Activated CD8-positive, alpha-beta memory T cell treated with anti-CD3 and anti-CD28 coated beads, Interleukin-2, amount 50 U/mL, for 48 hours (primary cell): ENCODE measurements around the gene FER1L5.

Experiments
- DNase-seq: peaks from one replicate; pipeline ENCODE4 v3.0.0-alpha.2; 2020

Gene FER1L5

DNA sequence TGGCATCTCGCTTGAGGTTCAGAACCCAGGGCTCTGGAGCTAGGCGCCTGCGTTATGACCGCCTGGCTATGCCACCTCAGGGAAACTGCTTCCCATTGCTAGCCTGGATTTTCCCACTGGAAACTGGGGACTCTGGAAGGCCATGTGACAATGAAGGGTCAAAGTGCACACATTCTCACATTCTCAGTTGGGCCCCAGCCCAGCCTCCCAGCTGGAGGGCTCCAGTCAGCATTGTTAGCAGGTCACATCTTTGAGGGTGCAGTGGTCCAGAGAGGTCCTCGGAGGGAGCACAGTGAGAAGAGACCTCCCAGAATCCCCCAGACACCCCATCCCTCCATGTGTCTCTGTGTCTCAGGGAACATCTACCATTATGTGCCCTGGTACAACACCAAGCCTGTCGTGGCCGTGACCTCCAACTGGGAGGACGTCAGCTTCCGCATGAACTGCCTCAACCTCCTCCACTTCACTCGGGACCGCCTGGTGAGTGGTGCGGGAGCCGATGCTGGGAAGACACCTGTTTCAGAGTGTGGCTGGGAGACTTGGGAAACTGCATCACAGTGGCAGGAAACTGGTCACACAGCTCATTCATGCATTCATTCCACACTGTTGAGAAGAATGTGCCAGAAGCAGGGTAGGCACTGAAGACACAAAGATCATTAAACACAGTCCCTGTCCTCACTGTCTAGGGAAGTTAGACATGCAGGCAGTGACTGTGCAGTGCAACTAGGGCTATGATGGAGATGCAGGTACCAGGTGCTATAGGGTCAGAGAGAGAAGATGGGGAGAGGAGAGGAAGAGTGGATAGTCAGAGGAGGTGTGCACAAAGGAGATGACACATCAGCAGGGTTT lies 41.6 kb downstream of the FER1L5 start:
- DNase-seq: no peak

DNA sequence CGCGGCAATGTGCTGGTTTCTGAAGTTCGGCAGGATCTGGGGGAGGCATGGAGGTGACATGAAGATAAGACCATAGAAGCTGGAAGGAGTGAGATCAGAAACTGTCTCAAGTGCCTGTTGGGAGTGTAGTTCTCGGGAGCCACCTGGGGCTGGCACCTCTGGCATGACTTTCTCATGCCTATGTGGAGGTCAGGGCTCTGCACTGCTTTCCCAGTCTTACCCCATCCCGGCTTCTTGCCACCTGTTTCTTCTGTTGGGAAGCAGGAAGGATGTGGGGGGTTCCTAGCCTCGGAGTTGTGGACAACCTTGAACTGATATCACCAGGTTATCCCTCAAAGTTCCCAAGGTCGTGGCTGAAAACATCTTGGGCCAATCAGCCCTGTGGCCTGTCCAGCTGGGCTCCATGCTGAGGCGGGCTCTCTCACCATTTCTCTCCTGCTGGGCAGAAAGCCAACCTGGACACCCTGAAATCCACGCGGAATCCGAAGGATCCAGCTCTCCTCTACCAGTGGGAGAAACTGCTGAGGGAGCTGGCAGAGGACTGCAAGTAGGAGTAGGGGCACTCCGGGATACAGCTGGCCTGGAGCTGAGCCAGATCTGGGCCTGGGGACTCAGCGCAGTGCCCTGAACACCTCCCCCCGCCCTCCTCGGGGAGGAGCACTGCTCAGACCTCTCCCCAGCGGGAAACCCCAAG lies 42.5 kb downstream of the FER1L5 start:
- DNase-seq: no peak

DNA sequence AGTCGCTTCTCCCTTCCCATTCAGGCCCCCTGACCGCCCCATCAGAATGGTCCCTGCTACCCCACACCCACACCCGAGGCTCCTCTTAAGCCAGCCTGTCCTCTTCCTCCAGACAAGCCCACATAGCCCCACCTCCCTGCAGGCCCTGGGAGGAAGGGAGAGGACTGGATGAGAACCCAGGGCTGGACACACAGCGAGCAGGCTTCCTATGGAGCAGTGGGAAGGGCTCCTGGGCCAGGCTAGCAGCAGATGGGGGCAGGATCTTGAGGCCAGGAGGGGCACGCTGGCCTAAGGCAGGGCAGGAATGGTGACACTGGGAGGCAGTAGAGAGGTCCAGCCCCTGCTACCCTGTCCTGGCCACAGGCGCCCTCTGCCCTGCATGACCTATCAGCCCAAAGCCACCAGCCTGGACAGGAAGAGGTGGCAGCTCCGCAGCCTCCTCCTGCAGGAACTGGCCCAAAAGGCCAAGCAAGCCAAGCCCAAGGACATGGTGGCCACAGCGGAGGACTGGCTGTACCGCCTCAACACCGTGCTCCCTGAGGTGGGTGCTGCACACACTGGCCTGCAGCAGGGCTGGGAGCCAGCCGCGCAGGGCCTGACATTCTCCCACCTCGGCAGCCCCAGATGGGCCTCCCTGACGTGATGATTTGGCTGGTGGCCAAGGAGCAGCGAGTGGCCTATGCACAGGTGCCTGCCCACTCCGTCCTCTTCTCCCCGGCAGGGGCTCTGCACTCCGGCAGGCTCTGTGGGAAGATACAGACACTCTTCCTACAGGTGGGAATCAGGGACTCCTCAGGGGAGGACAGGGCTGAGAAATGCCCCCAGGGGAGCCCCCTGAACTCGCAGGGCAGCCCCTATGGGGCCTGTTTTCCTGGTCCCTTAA lies 43.3 kb downstream of the FER1L5 start:
- no peak for DNase-seq

DNA sequence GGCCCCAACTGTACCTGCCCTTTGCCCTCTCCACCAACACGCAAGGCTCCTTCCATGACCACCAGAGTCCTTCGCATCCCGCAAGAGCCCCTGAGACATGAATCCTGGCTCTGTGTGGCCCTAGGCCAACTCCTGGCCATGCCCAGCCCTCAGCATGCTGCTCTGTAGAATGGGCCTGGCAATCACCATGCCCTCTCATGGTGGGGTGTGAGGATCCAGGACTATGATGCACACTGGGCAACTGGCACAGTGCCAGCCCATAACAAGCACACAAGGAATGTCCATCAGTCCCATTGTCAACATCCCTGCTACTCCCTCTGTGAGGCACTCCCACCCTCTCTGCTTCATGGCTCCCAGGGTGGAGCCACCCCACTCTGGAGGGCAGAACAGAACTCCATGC lies 44.7 kb downstream of the FER1L5 start:
- DNase-seq: no peak

DNA sequence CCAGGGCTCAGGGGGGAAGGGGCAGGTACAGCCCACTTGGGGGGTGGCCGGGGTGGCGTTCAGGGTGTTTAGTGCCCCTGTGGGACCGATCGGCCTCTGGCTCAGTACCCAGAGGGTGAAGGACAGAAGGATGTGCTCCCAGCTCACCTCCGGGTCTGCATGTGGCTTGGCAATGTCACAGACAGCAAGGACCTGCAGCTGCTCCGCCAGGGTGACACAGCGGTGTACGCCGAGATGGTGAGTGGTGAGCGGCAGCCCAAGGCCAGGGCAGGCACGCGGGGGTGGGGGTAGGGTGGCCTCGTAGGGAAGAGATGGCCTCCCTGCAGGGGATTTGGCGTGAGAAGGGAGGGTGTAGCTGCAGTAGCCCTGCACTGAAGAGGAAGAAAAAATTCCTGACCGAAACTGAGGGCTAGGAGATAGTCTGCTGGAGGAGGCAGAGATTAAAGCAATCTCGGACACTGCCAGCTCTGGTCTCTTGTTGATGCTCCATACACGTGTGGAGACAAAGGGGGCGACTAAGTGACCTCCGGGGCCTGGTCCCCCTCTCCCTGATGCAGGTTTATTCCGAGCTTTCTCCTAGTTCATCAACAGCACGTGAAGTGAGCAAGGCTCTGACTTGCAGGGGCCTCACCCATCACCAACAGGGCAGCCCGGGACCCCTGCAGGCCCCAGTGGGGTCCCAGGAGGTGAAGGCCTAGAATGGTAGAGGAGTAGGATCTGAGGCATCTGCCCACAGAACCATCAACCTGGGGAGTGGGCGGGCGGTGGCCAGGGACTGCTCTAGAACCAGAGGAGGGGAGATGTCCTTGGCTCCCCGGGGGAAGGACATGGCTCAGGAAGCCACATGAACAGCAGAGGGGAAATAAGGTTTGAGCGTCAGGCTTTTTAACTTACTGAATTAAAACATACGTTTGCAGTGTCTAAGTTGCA lies 45.4 kb downstream of the FER1L5 start:
- DNase-seq: no peak

DNA sequence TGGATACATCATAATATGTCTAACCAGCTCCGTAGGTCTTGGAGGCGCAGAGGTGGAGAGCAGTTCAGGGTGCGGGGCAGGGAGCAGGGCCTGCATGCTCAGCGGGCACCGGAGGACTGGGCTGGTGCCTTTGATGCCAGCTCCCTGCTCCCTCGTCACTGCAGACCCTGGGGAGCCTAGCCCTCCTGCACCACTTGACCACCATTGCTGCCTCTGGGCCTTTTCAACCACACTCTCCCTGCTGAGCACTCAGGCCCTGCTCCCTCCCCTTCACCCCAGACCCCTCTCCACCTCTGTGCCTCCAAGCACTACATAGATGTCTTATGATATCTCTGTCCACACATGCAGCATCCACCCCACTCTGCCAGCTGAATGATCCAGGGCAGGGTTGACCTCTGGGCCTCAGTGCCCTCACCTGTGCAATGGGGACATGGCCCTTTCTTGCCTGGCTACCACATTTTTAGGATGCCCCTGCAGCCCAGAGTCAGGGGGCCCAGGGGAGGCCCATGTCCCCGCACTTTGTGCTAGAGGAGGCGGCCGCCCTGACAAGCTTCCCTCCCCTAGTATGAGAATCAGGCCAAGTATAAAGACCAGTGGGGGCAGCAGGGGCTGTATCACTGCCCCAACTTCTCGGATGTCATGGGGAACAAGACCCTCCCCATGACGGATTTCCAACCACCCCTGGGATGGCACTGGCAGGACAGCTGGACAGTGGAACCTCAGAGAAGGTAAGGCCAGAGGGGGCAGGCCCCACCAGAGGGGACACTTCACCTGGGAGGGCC lies 46.3 kb downstream of the FER1L5 start:
- DNase-seq: no peak

DNA sequence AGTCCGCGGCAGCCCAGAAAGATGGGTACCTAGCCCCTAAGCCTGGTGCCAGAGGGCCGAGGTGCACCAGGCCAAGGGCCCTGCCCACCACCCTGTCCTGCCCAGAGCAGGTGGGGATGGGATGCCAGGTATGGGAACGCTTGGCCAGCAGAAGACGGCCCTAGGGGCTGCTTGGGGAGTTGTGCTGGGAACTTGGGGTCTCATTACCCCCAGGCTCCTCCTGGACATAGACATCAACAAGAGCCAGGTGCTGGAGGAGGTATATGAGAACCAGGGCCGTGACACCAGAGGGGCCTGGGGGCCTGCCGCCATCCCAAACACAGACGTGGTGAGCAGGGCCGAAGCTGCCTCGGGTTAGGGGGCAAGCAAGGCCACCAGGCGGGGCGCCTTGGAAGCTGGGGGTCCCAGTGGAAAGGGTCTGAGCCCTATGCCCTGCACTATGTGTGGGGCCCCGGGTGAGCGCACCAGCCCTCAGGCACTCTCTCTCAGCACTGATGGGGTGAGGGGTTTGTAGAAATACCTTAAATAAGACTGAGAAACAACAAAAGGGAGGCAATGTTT lies 46.9 kb downstream of the FER1L5 start:
- DNase-seq: no peak

DNA sequence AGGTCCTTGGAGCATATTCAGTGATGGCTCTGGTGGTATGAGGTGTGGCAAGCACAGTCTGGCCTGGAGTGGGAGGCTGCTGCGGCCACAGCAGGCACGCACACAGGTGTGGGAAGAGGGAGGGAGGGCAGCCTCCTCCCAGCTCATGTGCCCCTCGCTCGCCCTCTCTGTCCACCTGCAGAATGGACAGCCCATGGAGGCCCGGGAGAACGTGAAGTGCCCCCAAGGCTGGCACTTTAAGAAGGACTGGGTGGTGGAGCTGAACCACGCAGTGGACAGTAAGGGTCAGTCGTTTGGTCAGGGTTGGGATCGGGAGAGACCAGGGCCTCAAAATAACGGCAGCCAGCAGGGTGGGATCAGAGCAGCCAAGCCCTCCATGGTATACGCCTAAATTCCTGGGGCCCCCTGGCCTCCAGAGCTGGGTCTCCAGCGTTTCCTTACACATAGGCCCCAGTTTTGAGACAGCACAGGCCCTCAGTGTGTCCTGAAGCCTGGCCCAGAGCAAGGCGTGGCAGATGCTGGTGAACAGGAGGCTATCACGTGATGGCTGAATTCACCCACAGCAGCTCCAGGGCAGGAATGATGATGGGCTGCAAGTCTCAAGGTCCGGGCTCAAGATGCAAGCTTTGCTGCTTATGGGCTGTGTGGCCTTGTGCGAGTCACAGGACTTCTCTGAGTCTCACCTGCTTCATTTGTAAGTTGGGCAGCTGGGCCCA lies 47.9 kb downstream of the FER1L5 start:
- DNase-seq: no peak

DNA sequence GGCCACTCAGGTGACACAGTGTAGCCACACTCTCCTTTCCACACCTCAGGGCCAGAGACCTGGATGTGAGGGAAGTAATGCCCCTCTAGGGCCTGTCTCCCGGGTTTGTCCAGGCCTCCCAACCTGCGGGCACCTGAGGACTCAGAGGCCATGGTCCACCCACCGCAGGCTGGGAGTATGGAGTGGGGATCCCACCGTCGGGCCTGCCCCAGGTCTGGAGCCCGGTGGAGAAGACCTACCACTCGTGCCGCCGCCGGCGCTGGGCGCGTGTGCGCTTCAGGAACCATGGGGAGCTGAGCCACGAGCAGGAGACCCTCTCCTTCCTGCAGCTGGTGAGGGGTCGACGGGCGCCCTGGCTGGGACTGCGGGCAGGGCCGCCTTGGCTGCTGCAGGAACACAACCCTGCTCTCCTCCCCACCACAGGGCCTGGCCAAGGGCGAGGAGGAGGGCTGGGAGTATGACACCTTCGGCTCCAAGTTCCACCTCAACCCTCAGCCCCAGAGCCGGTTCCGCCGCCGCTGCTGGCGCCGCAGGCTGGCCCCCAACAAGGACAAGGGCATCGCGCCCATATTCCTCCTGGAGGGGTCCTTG lies 48.6 kb downstream of the FER1L5 start:
- no peak for DNase-seq

DNA sequence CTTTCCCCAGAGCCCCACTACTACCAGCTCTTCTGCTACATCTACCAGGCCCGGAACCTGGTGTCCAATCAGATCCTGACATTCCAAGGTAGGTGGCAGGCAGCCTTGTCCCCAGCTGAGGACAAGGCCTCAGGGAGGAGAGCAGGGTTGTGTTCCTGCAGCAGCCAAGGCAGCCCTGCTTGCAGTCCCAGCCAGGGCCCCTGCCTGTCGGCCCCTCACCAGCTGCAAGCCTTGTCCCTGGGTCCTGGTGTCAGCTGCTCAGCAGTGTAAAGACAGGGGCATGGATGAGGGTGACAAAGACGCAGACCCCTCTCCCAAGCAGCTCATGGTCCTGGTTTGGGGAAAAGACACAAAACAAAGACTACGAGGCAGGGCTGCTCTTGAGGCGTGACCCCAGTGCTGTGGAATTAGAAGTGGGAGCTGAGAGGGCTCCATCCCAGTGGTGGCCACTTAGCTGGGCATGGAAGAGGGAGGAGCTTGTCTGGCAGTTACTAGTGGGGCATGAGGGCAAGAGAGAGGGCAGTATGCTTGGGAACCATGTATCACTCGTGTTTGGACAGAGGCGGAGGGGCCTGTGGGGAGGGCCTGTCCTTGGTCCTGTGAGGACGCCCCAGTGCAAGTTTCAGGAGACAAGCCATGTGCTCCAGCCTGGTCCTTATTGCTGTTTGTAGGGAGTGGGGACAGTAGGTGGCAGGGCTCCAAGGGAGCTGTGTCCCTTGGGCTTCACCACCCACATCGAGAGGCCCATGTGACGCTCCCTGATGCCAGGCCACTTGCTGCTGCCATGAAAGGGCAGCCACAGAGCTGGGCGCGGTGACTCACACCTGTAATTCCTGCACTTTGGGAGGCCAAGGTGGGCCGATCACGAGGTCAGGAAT lies 49.8 kb downstream of the FER1L5 start:
- no peak for DNase-seq

DNA sequence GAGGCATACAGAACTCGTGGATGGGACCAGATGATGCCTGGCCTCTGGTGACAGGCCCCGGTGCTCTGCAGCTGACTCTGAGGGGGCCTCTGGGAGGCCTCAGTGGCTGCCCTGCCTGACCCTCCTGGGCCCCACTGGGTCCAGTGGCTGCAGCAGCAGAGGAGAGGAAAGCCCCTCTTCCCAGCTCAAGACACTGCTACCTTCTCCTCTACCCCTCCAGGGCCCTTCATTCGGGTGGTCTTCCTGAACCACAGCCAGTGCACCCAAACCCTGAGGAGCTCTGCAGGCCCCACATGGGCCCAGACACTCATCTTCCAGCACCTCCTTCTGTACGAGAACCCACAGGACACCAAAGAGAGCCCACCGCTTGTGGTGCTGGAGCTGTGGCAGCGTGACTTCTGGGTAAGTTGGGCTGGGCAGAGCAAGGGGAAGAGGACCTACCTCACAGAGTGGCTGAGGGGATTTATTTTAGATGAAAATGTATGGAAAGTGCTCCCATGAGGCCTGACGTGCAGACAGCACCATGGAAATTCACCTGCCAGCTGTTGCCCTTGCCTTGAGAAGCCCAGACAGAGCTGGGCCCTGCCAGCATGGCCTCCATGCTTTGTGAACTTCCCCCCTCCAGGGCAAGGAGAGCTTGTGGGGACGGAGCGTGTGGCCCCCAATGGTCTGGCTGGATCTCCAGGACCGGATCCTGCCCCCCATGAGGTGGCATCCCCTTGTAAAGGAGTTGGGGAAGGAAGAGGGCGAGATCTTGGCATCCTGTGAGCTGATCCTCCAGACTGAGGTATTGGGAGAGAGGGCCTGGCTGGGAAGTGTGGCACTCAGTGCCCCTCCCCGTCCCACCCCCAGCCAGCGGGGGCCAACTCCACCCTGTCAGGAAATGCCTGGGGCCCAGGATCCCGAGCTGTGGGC lies 51.0 kb downstream of the FER1L5 start:
- DNase-seq: no peak

DNA sequence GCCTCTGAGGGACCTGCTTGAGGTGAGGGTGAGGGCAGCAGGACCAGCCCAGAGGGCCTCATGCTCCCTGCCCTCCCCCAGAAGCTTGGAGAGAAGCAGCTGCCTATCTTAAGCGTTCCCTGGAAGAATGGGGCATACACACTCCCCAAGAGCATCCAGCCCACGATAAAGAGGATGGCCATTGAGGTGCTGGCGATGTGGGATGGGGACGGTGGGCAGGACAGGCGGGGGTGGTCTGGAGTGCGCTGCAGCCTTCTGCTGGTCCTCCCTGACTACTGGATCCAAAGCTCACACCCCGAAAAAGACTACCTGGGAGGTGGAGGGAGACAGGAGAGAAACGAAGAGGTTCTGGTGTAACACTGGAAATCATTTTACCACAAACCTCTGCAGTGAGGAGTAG lies 51.7 kb downstream of the FER1L5 start:
- no peak for DNase-seq

DNA sequence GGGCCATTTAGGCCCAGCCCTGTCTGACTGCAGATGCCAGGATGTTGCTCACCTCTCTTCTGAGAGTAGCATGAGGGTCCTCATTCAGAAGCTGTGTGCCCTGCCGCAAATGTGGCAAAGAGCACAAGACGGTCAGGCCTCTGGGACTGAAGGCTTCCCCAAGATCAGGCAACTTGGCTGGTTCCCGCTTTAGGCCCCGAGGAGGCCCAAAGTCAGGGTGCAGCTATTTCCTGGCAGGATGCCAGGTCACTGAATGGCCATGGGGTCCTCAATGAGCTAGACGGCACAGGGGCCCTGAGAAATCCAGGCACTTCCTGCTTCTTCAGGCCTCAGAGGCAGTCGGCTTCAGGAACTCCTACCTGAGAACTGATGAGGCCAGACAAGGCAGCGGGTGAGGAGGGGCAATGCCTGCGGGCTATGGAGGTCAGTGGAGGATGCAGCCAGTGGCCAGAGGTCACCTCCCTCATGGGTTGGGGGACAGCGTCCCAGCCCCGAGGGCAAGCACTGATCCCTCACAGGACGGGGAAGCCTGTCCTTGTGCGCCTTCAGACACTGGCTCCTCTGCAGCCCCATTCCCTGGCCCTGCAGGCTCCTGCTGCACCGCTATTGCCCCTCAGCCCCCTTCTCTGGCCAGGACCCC lies 52.4 kb downstream of the FER1L5 start:
- DNase-seq: no peak

DNA sequence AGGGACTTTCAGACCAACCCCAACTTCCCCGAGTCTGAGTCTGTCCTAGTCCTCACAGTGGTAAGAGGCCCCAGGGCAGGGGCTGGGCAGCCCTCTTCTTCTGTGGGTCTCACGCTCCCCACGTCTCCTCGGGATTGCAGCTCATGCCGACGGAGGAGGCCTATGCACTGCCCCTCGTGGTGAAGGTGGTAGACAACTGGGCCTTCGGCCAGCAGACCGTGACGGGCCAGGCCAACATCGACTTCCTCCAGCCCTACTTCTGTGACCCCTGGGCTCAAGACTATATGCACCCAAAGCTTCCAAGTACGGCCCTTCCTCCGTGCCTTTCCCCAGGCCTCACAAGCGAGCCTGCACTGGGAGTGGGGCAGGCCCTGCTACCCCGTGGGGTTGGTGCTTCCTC lies 53.0 kb downstream of the FER1L5 start:
- DNase-seq: no peak

DNA sequence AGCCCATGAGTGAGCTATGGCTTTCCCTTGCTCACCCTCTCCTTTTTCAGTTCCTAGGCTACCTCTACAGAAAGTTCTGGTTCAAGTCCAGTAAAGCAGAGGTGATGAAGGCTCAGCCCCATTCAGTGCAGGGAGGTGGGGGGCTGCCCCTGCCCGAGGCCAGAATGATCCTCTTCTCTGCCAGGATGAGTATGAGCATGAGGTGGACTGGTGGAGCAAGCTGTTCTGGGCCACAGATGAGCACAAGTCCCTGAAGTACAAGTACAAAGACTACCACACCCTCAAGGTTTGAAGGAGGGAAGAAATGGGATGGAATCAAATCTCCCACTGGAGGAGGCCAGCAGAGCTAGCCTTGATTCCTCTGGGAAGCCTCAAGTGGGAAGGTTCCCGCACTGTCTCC lies 54.9 kb downstream of the FER1L5 start:
- no peak for DNase-seq

DNA sequence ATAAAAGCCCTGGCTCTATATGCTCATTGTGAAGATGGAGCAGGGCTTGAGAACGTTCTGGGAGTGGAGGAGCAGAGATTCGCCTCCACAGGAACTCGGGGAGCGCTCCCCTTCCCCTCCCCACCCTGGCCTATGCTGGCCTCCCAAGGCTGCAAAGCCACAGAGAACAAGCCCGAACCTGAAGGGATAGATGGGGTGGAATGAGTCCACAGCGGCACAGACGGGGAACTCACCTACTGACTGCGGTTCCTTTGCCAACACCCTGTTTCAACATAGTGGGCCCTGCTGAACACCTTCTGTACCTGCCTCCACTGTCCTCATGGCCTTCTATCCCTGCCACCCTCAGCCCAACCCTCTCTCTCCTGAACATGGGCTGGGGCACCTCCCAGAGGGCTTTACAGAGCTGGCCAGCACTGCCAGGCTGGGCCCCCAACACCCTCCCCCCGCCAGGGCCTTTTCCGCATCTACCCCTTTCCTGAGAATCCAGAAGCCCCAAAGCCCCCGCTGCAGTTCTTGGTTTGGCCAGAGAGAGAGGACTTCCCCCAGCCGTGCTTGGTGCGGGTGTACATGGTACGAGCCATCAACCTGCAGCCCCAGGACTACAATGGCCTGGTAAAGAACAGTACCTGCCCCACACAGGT lies 55.8 kb downstream of the FER1L5 start:
- DNase-seq: no peak

DNA sequence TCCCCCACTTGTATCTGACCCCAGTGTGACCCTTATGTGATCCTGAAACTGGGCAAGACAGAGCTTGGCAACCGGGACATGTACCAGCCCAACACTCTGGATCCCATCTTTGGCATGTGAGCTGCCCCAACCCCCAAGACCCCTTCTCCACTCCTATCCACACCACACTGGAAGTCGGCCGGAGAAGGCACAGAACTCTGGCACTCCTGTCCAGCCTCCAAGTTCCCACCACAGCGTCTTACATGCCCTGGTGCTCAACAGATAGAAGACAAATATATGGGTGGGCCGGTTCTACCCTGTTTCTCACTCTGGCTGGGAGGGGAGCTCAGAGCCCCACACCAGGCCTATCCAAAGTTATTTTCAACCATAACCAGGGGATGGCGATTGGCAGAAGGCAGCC lies 56.5 kb downstream of the FER1L5 start:
- DNase-seq: no peak
